HG02623 (cell line): ENCODE data around the gene KLK15.

Experiments
- ATAC-seq: cut with Tn5 transposase; IDR thresholded peaks from one replicate; pipeline ENCODE4 v1.9.1; 2021; ENCODE audit warnings: moderate library complexity; ENCODE audit not compliant: unreplicated experiment

Gene KLK15

DNA sequence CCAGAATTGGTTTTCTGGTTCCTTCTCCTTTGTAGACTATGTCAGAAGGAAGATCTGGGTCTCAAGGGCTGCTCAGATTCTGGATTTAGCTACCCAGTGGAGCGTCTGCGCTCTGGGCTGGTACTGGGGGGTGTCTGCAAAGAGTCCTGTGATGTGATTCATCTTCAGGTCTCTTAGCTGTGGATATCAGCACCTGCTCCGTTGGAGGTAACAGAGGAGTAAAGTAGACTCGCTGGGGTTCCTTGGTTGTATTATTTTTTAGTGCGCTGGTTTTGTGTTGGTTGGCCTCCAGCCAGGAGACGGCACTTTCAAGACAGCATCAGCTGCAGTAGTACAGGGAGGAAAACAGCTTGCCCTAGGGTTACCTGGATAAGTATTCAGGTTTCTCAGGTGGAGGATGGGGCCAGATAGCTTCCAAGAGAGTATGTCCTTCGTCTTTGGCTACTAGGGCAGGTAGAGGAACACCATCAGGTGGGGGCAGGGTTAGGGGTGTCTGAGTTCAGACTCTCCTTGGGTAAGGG lies 10.4 kb upstream of the KLK15 start:
- ATAC-seq = no peak

DNA sequence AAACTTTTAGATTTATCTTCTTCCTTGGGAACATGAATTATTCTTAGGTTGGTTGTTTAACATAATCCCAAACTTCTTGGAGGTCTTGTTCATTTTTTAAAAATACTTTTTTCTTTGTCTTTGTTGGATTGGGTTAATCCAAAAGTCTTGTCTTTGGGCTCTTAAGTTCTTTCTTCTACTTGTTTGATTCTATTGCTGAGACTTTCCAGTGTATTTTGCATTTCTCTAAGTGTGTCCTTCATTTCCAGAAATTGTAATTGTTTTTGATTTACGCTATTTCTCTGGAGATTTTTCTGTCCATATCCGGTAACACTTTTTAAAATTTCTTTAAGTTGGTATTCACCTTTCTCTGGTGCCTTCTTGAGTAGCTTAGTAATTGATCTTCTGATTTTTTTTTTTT lies 9.8 kb upstream of the KLK15 start:
- no peak for ATAC-seq

DNA sequence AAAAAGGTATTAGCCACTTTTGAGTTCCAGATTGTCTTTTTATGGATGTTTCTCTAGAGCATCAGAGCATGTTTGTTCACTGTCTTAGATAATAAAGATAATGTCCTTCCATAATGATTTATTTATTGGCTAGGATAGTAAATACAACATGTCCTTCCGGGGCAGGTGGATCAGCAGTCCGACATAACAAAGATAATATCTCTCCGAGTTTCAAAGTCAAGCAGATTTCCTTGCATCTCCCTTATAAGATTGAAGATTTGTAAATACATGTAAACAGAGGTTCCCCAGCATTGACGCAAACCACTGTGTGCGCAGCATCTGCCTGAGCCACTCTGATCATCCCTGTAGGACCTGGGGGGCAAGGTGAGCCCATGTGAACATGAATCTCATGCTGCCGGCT lies 8.8 kb upstream of the KLK15 start:
- ATAC-seq = no peak

DNA sequence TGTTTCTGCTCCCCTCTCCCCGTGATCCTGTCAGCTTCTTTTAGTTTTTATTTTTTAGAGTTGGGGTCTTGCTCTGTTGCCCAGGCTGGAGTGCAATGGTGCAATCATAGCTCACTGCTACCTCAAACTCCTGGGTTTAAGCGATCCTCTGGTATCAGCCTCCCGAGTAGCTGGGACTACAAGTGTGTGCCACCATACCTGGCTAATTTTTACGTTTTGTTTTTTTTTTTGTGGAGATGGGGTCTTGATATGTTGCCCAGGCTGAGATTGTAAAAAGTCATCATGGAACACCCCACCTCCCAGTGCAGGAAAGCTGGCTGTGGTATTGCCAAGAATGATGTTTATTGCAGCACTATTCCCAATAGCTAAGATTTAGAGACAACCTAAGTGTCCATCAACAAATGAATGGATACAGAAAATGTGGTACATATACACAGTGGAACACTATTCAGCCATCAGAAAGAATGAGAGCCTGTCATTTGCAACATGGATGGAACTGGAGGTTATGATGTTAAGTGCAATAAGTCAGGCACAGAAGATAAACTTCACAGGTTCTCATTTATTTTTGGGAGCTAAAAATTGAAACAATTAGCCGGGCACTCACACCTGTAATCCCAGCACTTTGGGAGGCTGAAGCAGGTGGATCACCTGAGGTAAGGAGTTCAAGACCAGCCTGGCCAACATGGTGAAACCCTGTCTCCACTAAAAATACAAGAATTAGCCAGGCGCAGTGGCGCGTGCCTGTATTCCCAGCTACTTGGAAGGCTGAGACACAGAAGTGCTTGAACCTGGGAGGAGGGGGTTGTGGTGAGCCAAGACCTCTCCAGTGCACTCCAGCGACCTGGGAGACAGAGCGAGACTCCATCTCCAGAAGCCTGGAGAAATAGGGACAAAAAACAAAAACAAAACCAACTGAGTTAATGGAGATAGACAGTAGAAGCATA lies 6.6 kb upstream of the KLK15 start:
- ATAC-seq = no peak

DNA sequence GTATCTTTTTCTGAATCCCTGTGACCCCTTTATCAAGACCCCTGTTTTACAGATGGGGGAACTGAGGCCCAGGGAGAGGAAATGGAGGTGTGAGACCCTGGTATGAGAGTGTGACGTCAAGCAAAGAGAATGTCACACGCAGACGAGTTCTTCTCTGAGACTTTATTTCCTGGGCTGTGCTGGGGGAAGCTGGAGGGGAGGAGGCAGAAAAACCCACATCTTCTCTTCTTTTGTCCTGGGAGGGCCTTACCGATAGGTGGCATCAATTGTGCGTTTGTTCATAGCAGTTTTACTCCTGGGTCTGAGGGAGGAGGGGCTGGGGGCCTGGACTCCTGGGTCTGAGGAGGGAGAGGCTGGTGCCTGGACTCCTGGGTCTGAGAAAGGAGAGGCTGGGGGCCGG lies 4.9 kb upstream of the KLK15 start:
- no peak for ATAC-seq

DNA sequence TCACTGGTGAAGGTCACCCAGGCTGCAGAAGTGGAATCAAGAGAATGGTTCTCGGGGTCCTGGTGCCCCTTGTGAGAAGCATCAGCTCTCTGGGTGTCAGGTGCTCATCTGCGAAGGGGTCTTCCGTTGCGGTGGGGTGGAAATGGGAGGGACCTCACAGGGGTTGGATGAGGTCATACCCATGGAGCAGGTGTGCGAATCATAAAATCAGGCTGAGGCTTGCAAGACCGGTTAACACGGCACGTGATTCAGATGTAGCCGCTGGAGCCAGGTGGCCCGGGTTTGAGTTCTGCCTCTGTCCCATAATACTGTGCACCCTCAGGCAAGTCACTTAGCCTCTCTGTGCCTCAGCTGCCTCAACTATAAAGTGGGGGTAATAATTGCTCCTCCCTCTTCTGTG lies 3.9 kb upstream of the KLK15 start:
- no peak for ATAC-seq

DNA sequence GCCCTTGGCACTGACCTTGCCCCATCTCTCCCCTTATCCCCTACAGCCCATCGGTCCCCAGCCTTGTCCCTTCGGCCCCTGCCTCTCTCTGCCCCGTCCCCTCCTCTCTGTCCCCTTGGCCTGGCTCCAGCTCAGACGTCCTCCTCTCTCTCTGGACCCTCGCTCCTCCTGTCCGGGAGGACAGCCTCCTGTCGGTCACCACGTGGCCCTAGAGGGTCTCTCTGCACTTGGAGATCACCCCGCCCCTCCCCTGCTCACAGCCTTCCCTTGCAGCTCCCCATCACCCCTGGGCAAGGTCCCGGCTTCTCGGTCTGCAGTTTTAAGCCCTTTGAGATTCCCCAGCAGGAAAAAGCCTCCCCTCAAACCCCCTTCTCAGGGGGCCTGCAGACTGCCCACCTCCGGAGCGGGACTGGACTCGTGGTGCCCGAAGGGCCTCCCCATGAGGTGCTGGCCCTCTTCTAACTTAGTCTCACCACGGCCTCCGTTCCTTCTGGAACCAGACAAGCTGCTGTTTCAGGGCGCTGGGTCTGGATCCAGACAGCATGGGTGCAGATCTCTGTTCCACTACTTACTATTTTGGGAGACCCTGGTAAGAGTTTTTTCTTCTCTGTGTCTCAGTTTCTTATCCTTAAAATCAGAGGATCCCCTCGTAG lies 3.3 kb upstream of the KLK15 start:
- no peak for ATAC-seq

DNA sequence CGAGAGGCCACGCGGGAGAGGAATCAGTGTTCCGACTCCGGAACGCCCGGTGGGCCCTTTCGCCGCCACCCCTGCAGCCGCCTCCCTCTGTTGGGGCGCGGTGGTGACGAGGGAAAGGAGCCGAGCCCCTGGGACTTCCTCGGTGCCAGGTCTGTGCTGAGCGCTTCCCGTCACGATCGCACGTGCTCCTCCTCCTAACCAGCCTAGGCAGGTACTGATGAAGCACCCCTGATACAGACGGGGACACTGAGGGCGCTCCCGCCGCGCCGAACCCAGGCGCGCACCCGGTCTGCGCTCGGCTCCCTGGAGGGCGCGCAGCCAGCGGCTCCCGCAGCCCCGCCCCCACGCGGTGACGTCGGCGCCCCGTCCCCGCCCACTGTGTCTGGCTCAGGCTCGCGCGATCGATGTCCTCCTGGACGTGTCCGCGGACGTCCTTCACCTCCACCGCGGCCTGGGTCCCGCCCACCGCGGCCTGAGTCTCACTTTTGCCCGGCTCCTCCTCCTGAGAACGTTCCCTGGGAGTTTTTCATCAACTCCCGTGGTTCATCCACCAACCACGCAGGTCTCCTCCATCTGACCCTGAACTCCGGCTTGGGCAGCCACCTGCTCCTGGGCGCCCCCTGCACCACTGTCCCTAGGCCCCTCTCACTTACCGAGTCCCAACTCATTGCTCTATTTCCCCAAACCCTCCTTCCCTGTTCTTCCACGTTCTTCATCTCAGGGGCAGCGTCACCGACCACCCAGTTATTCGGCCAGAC lies 2.6 kb upstream of the KLK15 start:
- ATAC-seq = peak; percentile 57

DNA sequence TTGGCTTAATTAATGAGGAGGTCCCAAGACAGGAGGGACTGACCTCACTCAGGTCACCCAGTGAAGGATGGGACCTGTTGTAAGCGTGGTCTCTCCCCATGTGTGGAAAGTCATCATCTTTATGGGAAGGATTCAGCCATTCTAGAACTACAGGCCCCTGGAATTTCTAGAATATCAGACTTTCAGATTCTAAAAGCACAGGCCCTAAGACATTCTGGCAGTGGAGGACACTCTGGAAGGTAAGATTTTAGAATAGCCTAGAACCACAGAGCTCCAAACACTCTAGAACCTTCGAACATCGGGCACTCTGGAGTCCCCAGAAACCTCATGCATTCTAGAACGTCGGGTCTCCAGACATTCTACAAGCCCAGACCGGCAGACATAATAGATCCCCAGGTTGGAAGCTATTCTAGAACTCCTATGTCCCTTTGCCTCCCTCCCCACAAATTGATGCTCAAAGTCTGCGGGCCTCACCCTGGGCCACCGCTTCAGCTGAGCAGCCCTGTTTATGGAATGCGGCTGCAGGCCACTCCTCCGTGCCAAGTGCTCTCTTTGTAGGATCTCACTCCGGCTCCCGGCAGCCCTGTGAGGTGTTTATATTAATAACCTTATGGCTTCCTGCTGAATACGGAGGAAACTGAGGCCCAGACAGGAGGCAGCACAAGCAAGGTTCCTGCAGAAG lies 1.9 kb upstream of the KLK15 start:
- ATAC-seq = no peak

DNA sequence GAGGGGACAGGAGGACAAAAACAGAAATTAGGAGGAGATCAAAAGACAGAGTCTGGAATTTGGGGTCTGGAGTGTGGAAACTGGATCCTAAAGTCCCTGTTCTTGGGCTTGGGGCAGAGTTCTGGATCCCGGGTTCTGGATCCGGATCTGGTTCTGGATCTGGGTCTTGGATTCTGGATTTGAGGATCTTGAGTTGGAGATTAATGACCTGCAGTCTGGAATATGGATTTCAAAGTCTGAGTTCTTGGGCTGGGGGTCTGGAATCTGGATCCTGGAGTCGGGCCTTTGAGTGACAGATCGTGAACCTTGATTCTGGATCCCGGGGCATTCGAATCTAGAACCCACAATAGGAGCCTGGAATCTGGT lies 411 bp upstream of the KLK15 start:
- ATAC-seq = no peak

DNA sequence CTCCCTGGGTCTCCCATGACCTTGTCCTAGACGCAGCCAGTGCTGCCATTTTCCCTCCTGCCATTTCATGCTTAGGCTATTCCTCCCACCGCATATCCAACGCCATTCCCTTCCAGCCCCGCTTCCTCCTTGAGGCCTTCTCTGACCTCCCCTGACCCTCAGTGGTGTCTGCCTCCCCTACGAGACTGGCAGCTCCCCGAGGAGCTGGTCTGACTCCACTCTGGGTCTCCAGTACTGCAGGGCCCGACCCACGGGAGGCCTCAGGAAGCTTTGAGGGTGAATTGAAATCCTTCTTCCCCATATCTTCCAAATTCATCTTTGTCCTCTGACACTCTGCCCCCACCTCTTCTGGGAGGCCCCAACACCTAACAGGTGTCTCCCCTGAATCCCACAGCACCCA lies 708 bp downstream of the KLK15 start:
- no peak for ATAC-seq

DNA sequence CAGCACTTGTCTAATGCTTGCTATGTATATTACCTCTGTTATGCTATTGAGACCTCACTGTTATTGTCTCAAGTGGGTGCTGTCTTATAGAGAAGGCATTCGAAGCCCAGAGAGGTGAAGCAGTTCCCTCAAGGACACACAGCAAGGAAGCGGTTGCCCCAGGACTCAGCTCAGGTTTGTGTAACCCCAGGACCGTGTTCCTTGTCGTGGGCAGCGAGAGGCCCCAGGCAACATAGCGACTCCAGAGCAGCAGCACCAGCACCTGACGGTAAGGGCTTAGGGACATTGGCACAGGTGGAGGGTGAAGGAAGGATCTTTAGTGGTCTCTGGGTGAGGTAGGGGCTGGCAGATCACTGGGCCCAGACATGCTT lies 2.4 kb downstream of the KLK15 start:
- no peak for ATAC-seq

DNA sequence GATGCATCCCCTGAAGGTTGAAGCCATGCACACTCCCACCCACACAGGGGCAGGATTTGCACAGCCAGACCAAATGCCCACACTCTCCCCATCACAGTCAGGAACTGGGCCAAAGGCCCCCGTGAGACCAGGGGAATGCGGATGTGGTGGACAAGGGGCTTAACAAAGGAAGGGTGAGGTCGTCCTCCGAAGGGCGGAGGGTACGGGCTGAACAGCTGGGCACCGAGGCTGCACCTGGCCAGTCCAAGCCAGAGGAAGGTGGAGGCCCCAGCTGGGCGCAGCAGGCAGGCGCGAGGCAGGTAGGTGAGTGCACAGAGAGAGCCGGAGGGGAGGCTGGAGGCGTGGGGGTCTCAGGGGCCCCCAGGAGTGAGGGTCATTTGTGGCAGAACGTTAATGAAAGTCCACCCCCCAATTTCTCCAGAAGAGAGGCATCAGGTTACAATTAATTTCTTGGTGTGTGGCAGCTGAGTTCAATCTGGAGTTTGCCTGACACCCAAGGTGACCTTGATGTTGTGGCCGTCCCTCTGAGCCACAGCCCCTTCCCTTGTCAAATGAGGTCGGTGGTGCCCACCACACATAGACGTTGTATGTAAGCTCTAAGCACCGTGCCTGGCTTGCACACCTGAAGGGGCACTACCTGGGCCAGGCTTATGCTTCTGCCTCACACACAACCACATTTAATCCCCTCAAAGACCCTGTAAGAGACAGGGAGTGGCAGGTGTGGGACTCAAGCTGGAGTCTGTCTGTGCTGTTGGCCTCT lies 2.9 kb downstream of the KLK15 start:
- ATAC-seq = no peak

DNA sequence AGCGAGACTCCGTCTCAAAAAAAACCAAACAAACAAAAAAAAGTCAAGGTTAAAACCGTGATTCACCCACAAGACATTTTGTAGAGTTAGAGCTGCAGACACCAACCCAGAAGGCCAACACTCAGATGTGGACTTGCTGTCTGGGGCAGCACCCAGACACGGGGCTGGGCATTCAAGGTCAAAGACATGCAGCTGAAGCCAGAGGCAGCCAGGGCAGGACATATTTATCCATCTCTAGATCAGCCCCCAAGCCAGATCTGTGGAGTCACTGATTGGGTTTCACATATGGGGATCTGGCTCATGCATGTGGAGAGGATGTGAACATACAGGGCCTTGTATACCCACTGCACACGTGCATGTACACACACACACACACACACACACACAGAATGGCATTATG lies 3.6 kb downstream of the KLK15 start:
- no peak for ATAC-seq

DNA sequence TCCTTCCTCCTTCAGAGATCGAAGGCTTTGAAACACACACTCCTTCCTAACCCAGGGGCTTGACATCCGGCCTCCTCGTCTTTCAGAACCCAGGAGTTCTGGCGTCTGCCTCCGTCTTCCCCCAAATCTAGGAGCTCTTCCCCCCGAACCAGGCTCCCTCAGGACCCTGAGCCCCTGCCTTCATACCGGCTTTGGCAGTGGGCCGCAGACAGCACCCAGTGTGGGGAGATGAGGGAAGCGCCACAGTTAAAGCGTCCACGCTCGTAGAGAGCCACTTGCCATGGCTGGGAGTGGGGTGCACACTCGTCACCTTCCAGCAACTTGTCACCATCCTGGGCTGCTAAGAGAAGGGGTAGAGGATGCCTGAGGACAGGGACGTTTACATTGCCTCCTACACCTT lies 5.9 kb downstream of the KLK15 start:
- no peak for ATAC-seq

DNA sequence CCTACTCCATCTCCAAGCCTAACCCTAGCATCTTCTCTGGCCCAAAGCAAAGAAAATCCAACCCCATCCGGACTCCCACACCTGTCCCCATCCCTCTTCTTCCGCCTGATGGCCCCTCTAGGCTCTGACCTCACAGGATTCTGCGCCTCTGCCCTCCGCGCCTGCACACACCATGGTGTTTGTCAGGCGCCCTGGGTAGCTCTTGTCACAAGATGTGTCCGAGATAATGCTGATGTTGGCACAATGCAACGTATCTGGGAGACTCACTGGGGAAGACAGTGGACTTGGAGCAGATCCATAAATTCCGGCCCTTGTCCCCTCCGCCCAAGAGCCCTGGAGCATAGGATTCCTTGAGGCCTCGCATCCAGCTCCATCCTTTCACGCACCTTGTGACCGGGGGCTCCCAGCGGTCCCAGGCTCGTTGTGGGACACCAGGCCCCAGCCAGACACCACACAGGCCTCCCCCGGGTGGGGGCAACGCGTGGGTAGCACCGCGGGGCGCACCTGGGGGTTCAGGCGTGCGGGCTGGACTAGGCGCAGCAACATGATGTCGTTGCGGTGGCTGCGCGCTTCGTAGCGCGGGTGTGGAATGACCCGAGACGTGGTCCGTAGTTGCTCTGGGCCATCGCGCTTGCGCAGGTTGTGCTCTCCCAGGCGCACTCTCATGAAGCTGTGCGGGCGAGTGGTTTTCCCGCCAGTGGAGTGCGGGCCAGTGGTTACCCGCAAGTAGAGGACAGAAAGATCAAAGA lies 6.7 kb downstream of the KLK15 start:
- no peak for ATAC-seq

DNA sequence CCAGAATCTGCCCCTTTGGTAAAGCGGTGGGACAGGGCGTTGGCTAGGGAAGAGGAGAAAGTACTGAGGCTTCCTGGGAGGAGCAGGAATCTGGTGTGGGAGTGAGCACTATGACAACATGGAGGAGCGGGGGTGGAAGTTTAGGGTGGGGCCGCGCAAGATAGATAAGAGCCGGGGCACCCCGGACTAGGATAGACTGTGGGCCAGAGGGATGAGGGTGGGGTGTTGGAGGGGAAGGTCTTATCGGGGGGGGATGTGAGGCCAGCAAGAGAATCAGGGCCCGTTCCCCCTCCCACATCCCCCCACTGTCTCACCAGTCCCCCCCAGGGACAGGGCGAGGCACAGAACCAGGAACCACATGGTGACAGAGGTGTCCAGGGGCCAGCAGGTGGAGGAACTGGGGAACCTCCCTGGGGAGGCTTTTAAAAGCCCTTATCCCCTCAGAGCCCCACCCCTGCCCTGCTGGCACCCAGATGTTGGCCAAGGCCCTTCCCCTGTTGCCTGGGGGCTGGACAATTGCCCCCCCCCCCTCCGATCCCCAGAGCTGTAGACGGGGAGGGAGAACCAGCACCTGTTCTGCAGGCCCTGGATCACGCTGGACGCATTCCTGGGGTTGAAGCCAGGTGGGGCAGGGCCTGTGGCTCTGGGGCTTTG lies 9.9 kb downstream of the KLK15 start, which contains the start of gene KLK1:
TSS of gene KLK1 (minus strand) at position 399 of the 654 bp plus-strand sequence. CDS start at position 360, 39 bp downstream.
- ATAC-seq = no peak

DNA sequence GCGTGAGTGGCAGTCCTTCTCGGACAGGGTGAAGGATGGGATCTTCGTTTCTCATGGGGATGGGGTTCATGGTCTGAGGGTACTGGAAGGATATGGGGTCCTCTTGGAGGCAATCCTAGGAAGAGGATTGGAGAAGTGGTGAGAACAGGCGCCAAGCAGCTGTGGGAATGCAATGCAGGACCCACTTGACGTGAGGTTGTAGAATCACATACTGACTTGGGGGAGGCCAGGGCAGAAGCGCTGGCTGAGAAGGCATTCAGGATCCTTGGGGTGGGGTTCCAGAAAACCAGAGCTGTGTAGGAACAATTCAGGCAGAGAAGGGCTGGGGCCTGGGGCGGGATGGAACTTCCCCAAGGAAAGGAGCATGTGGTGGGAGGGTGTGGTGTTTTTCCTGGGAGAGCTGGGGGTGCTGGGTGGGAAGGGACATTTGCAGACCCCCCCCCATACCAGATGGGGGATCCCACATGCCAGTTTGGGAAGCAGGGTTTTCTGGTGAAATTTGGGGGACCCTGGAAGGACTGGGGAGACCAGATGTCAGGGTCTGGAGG lies 10.6 kb downstream of the KLK15 start:
- no peak for ATAC-seq

DNA sequence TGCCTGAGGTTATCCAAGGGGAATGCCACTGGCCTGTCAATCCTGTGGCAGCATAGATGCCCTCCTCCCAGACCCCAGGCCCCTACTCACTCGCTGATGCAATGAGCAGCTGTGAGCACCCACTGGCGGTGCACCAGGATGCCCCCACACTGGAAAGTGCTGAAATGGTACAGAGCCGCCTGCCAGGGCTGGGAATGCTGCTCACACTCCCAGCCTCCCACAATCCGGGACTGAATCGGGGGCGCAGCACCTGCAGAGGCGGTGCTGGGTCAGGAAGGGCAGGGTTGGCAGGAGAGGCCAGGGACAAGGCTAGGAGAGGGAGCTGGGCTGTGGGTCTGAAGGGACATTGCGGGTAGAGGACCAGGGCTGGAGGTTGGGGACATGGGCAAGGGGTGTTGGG lies 11.8 kb downstream of the KLK15 start:
- ATAC-seq = no peak
